OCI-LY7 (cell line): ENCODE data around the gene ZNF490. TPM values are rescaled to one million over a fixed set of nuclear protein-coding genes. Genes with fewer than 3 reads are reported as not detected.

Source experiments
- Bru-seq: library from RNA; stranded (reverse); fragments of 400-500 nt; gene quantifications from one replicate; lab custom pipeline; 2021; lab: Mats Ljungman, UMichigan
- BruChase-seq, 2 experiments: library from RNA; stranded (reverse); fragments of 400-500 nt; gene quantifications; one replicate each; lab custom pipeline; 2021; lab: Mats Ljungman, UMichigan
- BruUV-seq: library from RNA; stranded (reverse); fragments of 400-500 nt; replicated peaks from 2 replicates; lab custom pipeline; 2021; lab: Mats Ljungman, UMichigan
- CTCF ChIA-PET: fragments of 300-600 bp; sonication (Branson Sonifier 250); formaldehyde crosslinking; loops from one replicate; lab custom pipeline; 2022; ENCODE audit warnings: antibody characterized with exemption; ENCODE audit not compliant: unreplicated experiment; lab: Charles Lee
- POLR2A ChIA-PET: fragments of 300-600 bp; sonication (Branson Sonifier 250); formaldehyde crosslinking; loops from one replicate; lab custom pipeline; 2022; ENCODE audit warnings: antibody characterized with exemption; lab: Charles Lee
- DNase-seq: peaks from one replicate; pipeline ENCODE4 v3.0.0-alpha.2; 2015; ENCODE audit warnings: low spot score
- H2AFZ ChIP-seq: fragments of 200-600 bp; sonication (generic), shearing (Covaris generic); 2 replicates; pipeline ENCODE4 v1.6.1; 2014; ENCODE audit warnings: mild to moderate bottlenecking, antibody characterized with exemption, low read length, moderate library complexity
- H3K27ac ChIP-seq: fragments of 200-600 bp; sonication (generic); 2 replicates; pipeline ENCODE4 v1.5.1; 2014; ENCODE audit warnings: mixed run types, low read depth, mild to moderate bottlenecking, moderate library complexity, low read length, inconsistent platforms; ENCODE audit not compliant: poor library complexity, severe bottlenecking
- H3K36me3 ChIP-seq: fragments of 200-600 bp; sonication (generic); 2 replicates; pipeline ENCODE4 v1.6.1; 2014; ENCODE audit warnings: mild to moderate bottlenecking, antibody characterized with exemption, low read length, moderate library complexity, mixed read lengths; ENCODE audit not compliant: insufficient read depth
- H3K4me1 ChIP-seq: fragments of 200-600 bp; sonication (generic); 2 replicates; pipeline ENCODE4 v1.5.1; 2014; ENCODE audit warnings: mild to moderate bottlenecking, low read length; ENCODE audit not compliant: insufficient read depth, poor library complexity, severe bottlenecking
- H3K4me2 ChIP-seq: fragments of 200-600 bp; sonication (generic); 2 replicates; pipeline ENCODE4 v1.6.1; 2014; ENCODE audit warnings: mild to moderate bottlenecking, low read length
- H3K4me3 ChIP-seq: fragments of 200-600 bp; sonication (generic); 2 replicates; pipeline ENCODE4 v1.5.1; 2014; ENCODE audit warnings: mild to moderate bottlenecking, low read depth, low read length; ENCODE audit not compliant: poor library complexity, severe bottlenecking
- H3K79me2 ChIP-seq: fragments of 200-600 bp; sonication (generic); 2 replicates; pipeline ENCODE4 v1.6.1; 2016; ENCODE audit warnings: low read depth, mild to moderate bottlenecking, low read length, moderate library complexity, mixed read lengths; ENCODE audit not compliant: insufficient read depth
- H3K9me2 ChIP-seq: fragments of 200-600 bp; sonication (generic); 2 replicates; pipeline ENCODE4 v1.6.1; 2016; ENCODE audit warnings: mild to moderate bottlenecking, low read length, mixed read lengths; ENCODE audit not compliant: insufficient read depth
- H3K9me3 ChIP-seq: fragments of 200-600 bp; sonication (generic); 2 replicates; pipeline ENCODE4 v1.6.1; 2014; ENCODE audit warnings: mild to moderate bottlenecking, mixed run types, low read length, mixed read lengths
- H4K20me1 ChIP-seq: fragments of 200-600 bp; sonication (generic); 2 replicates; pipeline ENCODE4 v1.6.1; 2014; ENCODE audit warnings: mild to moderate bottlenecking, antibody characterized with exemption, low read length, moderate library complexity, mixed read lengths; ENCODE audit not compliant: insufficient read depth
- CTCF ChIP-seq: fragments of 200-600 bp; sonication (generic); conservative IDR thresholded peaks from 2 replicates; pipeline ENCODE4 v1.5.1; 2014; ENCODE audit warnings: mild to moderate bottlenecking, antibody characterized with exemption, low read length, moderate library complexity, mixed read lengths
- EZH2phosphoT487 ChIP-seq: fragments of 200-600 bp; sonication (generic); IDR thresholded peaks from 2 replicates; pipeline ENCODE4 v1.6.1; 2018; ENCODE audit warnings: low read depth, borderline replicate concordance, mild to moderate bottlenecking, mixed run types, antibody characterized with exemption, low read length, moderate library complexity, mixed read lengths
- intact Hi-C: fragments of 100-400 bp; cut with micrococcal nuclease; formaldehyde crosslinking; loops from one replicate; pipeline ENCODE4 v1.10.0; 2022; ENCODE audit not compliant: unreplicated experiment
- long read RNA-seq: library from polyadenylated mRNA; stranded (forward); transcript quantifications from one replicate; pipeline ENCODE4 v2.0.0, GENCODE V29; 2022
- total RNA-seq, 2 experiments: library from RNA; depleted of rRNA in 1 of 2; stranded (reverse); fragments of >200 nt in 1 of 2; shearing (Covaris generic) in 1 of 2; gene quantifications; 2 replicates each; pipeline ENCODE4 v1.2.3, GENCODE V29; 2014 to 2022

Gene ZNF490
- total RNA-seq (2014; rRNA removed; shearing (Covaris generic)) (6.3 and 8.6 TPM in 2 replicates), total RNA-seq (2022) (8.1 and 11.2 TPM in 2 replicates), Bru-seq, nascent RNA (percentile 54 among the genes with signal in this experiment), BruChase-seq, experiment 1, labeled RNA remaining after a 6-hour chase (percentile 61 among the genes with signal in this experiment), BruChase-seq, experiment 2, labeled RNA remaining after a 2-hour chase (percentile 61 among the genes with signal in this experiment)
- long read RNA-seq, full-length matches to known transcripts = 9 of 18 reads
- long read RNA-seq, partial matches to known transcripts = 0 of 18 reads
- long read RNA-seq, other reads (novel, unspliced or antisense) = 9 of 18 reads

- H3K9me3 ChIP-seq = no peaks in the 10 kb centered on the region
- peaks cover 6% of the 10 kb centered on the region for H3K36me3 ChIP-seq
- H2AFZ ChIP-seq = peak within 1 kb of the TSS; percentile 89
- POLR2A ChIA-PET = interaction anchor here (0.5 to 0.7 kb wide), 5 partner anchors 32 to 728 kb away, joined by 3 to 4 read pairs (median 3); a partner anchor contains a TSS
- peaks cover 37% of the 10 kb centered on the region for H3K4me1 ChIP-seq
- peaks cover 5% of the 10 kb centered on the region; the same call in 1 of the 2 replicates for H4K20me1 ChIP-seq
- no peak for TF ChIP-seq EZH2phosphoT487
- peak; percentile 43; the same call in 1 of the 2 replicates for TF ChIP-seq CTCF
- intact Hi-C loops = loop anchor here (2.0 kb wide), 1 partner anchor 54 kb away; no protein-coding TSS in a partner anchor
- peak within 1 kb of the TSS; percentile 84 for H3K4me2 ChIP-seq
- CTCF ChIA-PET = interaction anchor here (0.8 kb wide), 1 partner anchor 115 kb away, joined by 3 read pairs; no protein-coding TSS in a partner anchor
- H3K4me3 ChIP-seq = peak within 1 kb of the TSS; percentile 90
- DNase-seq = peak; percentile 98
- BruUV-seq = no TSS peak
- H3K9me2 ChIP-seq = no peaks in the 10 kb centered on the region
- peaks cover 14% of the 10 kb centered on the region; the same call in 1 of the 2 replicates for H3K79me2 ChIP-seq
- H3K27ac ChIP-seq = no peak within 1 kb of the TSS
Observed at GRCh38 chr19:12610540-12611360, at the start of gene ZNF490, which contains the start of gene ZNF791. Gene ZNF490 (minus strand): TSS chr19:12610813. CDS start chr19:12610680, 133 bp downstream. Gene ZNF791 (plus strand): TSS chr19:12610920. CDS start chr19:12611080, 160 bp downstream.

DNA sequence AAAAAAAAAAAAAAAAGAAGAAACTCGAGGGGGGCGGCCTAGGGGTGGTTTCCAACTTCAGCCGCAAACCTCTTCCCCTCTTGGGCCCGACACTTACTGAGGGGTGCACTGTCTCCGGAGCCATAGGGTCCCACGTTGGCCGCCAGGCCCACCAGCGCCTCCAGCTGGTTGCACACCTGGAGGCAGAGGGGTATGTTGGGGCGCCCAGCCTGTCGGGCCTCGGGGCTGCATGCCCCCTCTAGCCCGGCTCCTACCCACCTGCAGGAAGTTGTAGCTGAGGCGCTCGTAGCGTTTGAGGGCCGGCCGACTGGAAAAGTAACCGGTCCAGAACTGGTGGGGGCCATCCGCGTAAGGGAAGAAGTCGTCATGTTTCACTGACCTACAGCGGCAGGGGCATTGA, 47.4 kb upstream of the ZNF490 start:
- H3K9me2 ChIP-seq = no peaks in the 10 kb centered on the region
- H3K4me2 ChIP-seq = no peak overlapping the region
- H3K36me3 ChIP-seq = peaks cover 63% of the 10 kb centered on the region
- TF ChIP-seq CTCF (0 out of 2 replicates have a peak, but pooled peaks have one; percentile 25), EZH2phosphoT487 (no peak)
- no peaks in the 10 kb centered on the region for H3K4me1 ChIP-seq
- ChIA-PET POLR2A (interaction anchor here (0.6 kb wide), 1 partner anchor 176 kb away, joined by 5 read pairs; no protein-coding TSS in a partner anchor), CTCF (no interaction called here)
- BruUV-seq = no TSS peak
- H3K27ac ChIP-seq = no peak overlapping the region
- no peaks in the 10 kb centered on the region for H3K79me2 ChIP-seq
- no peak overlapping the region for H2AFZ ChIP-seq
- H3K9me3 ChIP-seq = no peaks in the 10 kb centered on the region
- H4K20me1 ChIP-seq = no peaks in the 10 kb centered on the region
- H3K4me3 ChIP-seq = no peak overlapping the region
- intact Hi-C loops = no loop called here
- no peak for DNase-seq
